Vagina (tissue), 2 donors: ENCODE data around the gene MTHFS. TPM values are rescaled to one million over a fixed set of nuclear protein-coding genes. Genes with fewer than 3 reads are reported as not detected.

Experiments used
- DNase-seq, 2 donors: peaks; one replicate each; pipeline ENCODE4 v3.0.0-alpha.2; 2017; ENCODE audit errors: extremely low spot score in 2 of 2
- H3K27ac ChIP-seq: fragments of 200-600 bp; sonication (generic); one replicate; pipeline ENCODE4 v1.5.1; 2019
- H3K27me3 ChIP-seq: fragments of 200-600 bp; sonication (generic); one replicate; pipeline ENCODE4 v1.5.1; 2019
- H3K36me3 ChIP-seq, 2 donors: fragments of 200-600 bp; sonication (generic); one replicate each; pipeline ENCODE4 v1.5.1; 2017 to 2019
- H3K4me1 ChIP-seq: fragments of 200-600 bp; sonication (generic); one replicate; pipeline ENCODE4 v1.5.1; 2019
- H3K4me3 ChIP-seq, 2 donors: fragments of 200-600 bp; sonication (generic); 1 replicate in 1 of 2; 2 replicates in 1 of 2; pipeline ENCODE4 v1.5.1; 2016 to 2019
- H3K9me3 ChIP-seq: fragments of 200-600 bp; sonication (generic); one replicate; pipeline ENCODE4 v1.5.1; 2019
- POLR2A ChIP-seq, 2 donors: fragments of 450-650 bp; IDR thresholded peaks; one replicate each; pipeline ENCODE4 v1.6.1; 2017; ENCODE audit warnings: antibody characterized with exemption in 2 of 2, mild to moderate bottlenecking in 2 of 2, moderate library complexity in 2 of 2
- POLR2AphosphoS5 ChIP-seq, 2 donors: sonication (generic); formaldehyde crosslinking; IDR thresholded peaks; one replicate each; pipeline ENCODE4 v1.9.0; 2017; ENCODE audit warnings: antibody characterized with exemption in 2 of 2, mild to moderate bottlenecking in 2 of 2, low read depth in 1 of 2; ENCODE audit not compliant: insufficient read depth in 1 of 2
- intact Hi-C: fragments of 100-400 bp; cut with DNase I; formaldehyde crosslinking; loops from one replicate; pipeline ENCODE4 v1.15.1; 2023
- small RNA-seq: library from RNA; depleted of rRNA; stranded (forward); fragments of <200 nt; gene quantifications from one replicate; pipeline ENCODE3, GENCODE V24; 2016
- total RNA-seq: library from RNA; depleted of rRNA; stranded (reverse); fragments of >200 nt; gene quantifications from one replicate; pipeline ENCODE4 v1.2.3, GENCODE V29; 2016
- TF ChIP-seq, protein P1 (sequence below), 3 experiments: fragments of 450-650 bp in 2 of 3; fragments of 200-600 bp in 1 of 3; sonication (generic) in 1 of 3; IDR thresholded peaks; one replicate each; pipeline ENCODE4 v1.5.1; 2017 to 2019; ENCODE audit warnings: antibody characterized with exemption in 3 of 3, mild to moderate bottlenecking in 2 of 3, moderate library complexity in 2 of 3

Gene MTHFS
- total RNA-seq, 1 donor from 2014 or later: 7.1 TPM

DNA sequence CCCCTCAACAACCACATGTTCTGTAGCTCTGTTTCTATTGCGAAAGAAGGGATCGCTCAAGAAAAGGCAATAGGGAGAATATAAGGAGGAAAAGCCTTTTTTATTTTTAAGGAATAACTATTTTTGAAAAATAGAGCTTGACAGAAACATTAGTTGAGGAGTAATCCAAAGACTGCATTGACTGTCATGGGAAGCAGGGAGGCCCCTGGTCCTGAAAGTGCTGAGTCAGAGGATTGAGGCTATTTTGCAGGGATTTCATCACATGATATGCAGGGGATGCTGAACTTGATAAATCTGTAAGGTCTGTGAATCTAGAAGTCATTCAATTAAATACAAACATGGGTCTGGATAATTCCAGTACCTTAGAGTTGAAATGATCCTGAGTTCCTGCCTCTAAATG is 92.0 kb downstream of the MTHFS start:
- no peak overlapping the region for H3K27ac ChIP-seq
- TF ChIP-seq, protein P1, sequence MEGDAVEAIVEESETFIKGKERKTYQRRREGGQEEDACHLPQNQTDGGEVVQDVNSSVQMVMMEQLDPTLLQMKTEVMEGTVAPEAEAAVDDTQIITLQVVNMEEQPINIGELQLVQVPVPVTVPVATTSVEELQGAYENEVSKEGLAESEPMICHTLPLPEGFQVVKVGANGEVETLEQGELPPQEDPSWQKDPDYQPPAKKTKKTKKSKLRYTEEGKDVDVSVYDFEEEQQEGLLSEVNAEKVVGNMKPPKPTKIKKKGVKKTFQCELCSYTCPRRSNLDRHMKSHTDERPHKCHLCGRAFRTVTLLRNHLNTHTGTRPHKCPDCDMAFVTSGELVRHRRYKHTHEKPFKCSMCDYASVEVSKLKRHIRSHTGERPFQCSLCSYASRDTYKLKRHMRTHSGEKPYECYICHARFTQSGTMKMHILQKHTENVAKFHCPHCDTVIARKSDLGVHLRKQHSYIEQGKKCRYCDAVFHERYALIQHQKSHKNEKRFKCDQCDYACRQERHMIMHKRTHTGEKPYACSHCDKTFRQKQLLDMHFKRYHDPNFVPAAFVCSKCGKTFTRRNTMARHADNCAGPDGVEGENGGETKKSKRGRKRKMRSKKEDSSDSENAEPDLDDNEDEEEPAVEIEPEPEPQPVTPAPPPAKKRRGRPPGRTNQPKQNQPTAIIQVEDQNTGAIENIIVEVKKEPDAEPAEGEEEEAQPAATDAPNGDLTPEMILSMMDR (IDR thresholded peaks at IDR 0.05): no peak
- TF ChIP-seq POLR2AphosphoS5 (IDR thresholded peaks at IDR 0.05; ENCODE audit: insufficient read depth in 1 of 2, low read depth in 1 of 2): no peak
- TF ChIP-seq POLR2A (IDR thresholded peaks at IDR 0.05): no peak
- no peak overlapping the region for H3K4me3 ChIP-seq
- no peaks in the 10 kb centered on the region for H3K27me3 ChIP-seq
- no peaks in the 10 kb centered on the region for H3K36me3 ChIP-seq
- no peak for DNase-seq
- no peaks in the 10 kb centered on the region for H3K4me1 ChIP-seq
- intact Hi-C loops: no loop called here
- H3K9me3 ChIP-seq: no peaks in the 10 kb centered on the region

DNA sequence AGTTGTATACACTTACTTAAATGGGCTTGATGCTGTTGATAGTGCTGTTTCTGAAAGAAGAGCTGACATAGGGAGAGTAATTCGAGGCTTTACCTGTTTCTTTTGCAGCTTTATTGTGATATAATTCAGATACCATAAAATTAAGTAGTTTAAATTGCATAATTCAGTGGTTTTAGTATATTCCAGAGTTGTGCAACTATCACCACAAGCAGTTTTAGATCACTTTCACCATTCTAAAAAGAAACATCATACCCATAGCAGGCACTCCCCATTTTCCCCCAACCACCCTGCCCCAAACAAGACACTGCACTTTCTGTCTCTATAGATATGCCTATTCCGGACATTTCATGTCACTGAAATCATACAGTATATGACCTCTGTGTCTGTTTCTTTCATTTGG is 98.5 kb downstream of the MTHFS start:
- intact Hi-C loops: no loop called here
- Histone ChIP-seq H3K9me3 (no peaks in the 10 kb centered on the region), H3K27ac (no peak overlapping the region), H3K27me3 (no peaks in the 10 kb centered on the region), H3K36me3 (no peaks in the 10 kb centered on the region), H3K4me1 (no peaks in the 10 kb centered on the region), H3K4me3 (no peak overlapping the region)
- DNase-seq: no peak
- no peak for TF ChIP-seq POLR2A (IDR thresholded peaks at IDR 0.05)
- no peak for TF ChIP-seq POLR2AphosphoS5 (IDR thresholded peaks at IDR 0.05; ENCODE audit: insufficient read depth in 1 of 2, low read depth in 1 of 2)
- TF ChIP-seq, protein P1 (IDR thresholded peaks at IDR 0.05): no peak

Small RNA genes lying within 50 kb of the gene (small RNA-seq; reads per million reads assigned to genes)
- not detected for gene RNU6-667P

Other genes starting within 250 kb of the MTHFS start
- 1.7 TPM for gene BCL2A1, start 74.2 kb upstream of the MTHFS start, total RNA-seq
- 87.4 TPM for gene ZFAND6, start 162.7 kb upstream of the MTHFS start, total RNA-seq